HG02938 (cell line): Measurements from ENCODE around the gene FAM187B.
"Not testable (repeated sequence)": the region's sequence is repeated elsewhere in the genome, so short reads cannot be mapped to it uniquely, and the experiment has no call there.

Source experiments
- ATAC-seq: cut with Tn5 transposase; IDR thresholded peaks from one replicate; pipeline ENCODE4 v1.9.1; 2021; ENCODE audit warnings: mild to moderate bottlenecking, moderate library complexity; ENCODE audit not compliant: unreplicated experiment

Gene FAM187B

DNA sequence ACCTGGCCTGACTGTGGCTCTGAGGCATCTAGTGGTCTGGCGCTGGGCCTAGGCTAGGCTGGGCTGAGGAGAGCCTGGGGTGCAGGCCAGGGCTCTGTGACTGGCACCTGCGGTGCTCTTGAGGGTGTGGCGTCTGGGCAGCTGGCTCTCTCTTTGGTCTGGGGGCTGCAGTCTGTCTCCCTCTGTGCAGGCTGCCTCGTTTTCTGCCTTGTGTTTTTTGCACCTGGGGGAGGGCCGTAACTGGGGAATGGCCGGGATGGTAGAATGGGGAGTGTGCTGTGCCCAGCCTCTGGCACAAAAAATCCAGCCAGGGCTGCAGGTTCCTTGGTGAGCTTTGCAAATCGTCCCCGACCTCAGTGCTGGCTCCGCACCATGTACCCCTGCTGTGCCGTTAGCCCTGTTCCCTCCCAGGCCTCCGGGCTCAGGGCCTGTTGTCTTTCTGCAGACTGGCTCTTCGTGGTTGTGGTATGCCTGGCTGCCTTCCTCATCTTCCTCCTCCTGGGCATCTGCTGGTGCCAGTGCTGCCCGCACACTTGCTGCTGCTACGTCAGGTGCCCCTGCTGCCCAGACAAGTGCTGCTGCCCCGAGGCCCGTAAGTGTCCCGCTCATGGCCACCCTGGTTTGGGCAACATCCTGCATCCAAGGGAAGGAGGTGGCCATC, 33.7 kb upstream of the FAM187B start:
- no peak for ATAC-seq

DNA sequence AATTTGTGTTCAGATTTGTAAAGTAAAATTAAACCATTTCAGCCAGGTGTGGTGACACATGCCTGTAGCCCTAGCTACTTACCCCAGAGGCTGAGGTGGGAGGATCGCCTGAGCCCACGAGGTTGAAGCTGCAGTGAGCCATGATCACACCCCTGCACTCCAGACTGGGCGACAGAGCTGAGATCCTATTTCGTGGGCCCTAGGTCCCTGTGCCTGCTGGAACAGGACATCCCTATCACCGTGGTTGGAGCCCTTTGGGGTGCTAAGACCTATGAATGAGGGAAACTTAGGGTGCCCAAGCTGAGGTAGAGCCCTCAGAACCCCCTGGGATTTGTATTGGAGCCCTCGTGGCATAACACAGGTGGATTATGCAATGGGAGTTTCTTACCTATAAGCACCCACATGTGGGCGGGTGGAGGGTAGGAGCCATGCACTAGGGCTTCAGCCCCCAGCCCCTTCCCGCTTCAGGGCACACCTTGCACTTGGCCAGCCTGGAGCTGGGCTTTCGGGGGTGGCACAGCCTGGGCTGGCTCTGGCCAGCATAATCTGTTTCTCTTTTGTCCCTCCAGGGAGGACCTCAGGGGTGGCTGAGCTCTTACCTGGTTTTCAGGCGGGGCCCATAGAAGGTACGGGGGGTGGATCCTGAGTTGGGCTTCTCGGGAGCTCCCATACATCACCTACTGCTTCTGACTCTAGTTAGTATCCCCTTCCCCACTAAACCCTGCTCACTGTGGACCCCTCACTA, 33.0 kb upstream of the FAM187B start:
- no peak for ATAC-seq

DNA sequence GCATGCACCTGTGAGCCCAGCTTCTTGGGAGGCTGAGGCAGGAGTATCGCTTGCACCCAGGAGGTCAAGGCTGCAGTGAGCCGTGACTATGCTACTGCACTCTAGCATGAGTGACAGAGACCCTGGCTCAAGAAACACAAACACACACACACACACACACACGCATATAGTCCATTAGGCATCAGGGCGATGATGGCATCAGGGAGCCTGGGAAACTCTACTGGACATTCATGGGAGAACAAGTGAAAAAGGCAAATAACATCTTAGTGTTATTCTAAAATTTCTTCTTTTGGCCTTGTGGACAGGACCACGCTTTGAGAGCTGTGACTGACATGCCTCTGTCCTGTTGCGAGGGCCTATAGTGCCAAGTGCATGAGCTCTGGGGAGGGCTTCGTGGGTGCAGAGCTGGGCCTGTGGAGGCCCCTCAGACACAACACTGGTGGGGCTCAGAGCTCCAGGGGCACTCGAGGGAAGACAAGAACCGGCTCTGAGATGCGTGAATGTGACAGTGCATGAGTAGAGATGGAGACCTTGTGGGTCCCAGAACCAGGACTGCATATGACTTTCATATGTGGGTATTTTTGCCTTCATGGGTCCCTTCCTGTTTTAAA, 32.3 kb upstream of the FAM187B start:
- no peak for ATAC-seq

DNA sequence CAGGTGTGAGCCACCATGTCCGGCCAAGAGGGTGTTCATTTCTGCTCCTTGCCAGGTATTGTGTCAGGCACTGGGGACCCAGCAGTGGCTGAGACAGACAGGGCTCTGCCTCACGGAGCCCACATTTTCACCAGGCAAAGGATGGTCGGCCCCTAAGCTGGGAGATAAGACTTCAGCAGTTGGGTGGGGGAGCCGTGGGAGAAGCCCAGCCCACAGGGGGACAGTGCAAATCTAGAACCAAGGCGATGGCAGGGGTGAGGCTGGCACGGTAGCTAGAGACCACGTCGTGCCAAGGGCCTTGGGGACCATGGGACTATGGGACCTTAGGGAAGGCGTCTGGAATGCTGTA, 28.5 kb upstream of the FAM187B start:
- ATAC-seq, result no peak

DNA sequence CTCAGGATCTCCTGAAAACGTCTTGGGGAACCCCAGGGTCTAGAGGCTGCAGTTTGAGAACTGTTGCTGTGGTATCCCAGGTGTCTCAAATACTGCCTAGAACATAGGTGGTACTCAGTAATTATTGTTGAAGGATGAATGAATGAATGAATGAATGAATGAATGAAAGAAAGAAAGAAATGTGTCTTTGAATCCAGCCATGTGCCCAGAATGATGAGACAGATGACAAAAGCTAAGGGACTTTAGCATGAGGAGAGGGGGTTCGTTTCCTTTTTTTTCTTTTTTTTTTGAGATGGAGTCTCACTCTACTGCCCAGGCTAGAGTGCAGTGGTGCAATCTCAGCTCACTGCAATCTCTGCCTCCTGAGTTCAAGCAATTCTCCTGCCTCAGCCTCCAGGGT, 28.0 kb upstream of the FAM187B start:
- no peak for ATAC-seq

DNA sequence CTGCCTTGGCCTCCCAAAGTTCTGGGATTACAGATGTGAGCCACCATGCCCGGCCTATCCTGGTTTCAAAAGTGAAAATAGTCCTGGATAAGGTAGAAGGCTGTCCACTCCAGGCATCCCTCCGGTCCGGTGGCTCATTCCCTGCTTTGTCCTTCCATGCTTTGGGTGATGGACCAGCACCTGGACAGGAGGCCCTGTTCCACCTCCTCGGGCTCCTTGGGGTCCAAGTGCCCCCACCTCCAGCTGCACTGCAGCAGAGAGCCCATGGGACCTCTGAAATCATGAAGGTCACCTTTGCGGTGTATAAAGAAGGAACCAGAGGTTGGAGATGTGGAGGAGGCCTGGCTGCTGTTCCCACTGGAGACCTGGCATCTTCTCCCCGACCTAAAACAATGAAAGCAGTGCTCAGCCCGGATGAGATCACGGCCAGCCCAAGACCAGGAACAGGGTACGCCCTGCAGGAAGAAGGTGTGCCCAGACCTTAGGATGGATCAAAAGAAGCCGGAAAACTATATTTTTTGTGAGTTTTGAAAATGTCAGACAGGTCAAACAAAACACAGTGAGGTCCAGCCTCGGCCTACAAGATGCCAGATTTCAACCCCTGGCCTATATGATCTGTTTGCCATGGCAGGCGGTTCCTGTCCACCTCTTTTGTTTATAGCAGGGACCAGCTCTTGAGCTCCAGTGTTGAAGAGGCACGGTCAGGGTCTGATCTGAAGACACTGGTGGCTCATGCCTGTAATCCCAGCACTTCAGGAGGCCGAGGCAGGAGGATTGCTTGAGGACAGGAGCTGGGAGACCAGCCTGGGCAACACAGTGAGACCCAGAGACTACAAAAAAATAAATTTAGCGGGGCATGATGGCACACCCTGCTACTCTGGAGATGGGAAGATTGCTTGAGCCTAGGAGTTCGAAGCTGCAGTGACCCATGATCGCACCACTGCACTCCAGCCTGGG, 26.1 kb upstream of the FAM187B start:
- no peak for ATAC-seq

DNA sequence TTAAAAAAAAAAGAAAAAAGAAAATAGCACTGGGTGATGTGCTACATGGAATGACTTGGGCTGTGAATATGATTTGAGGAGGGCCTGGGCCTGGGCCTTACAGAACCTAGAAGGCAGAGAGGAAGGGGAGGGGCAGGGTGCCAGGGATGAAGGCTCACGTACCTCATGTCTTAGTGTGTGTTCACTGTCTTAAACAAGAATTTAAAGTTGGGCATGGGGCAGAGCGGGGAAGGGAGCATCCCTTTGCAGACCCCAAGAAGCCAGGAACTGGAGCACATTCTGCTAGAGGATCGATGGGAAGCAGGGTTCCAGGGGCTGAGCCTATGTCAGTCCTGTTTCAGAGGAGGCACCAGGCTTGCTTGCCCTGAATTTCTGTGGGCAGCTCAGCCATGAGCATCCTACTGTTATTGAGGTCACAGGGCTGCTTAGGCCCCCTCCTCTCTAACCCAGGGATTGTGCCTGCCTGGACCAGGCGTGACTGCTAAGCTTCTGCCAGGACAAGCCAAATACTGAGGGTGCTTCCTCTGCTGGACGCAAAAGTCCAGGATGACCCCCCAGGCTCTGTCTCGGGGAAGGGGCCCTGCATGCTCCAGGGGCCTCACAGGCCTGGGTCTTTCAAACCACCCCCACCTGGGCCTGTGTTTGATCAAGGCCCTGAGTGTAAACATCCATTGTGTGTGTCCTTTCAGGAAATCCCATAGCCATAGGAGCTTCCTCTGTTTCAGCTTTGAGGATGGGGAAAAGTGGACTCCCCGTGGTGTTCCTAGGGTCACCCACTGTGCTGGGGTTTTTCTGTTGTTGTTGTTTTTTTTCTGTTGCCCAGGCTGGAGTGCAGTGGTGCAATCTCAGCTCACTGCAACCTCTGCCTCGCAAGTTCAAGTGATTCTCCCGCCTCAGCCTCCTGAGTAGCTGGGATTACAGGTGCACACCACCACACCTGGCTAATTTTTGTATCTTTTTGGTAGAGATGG, 25.1 kb upstream of the FAM187B start:
- no peak for ATAC-seq

DNA sequence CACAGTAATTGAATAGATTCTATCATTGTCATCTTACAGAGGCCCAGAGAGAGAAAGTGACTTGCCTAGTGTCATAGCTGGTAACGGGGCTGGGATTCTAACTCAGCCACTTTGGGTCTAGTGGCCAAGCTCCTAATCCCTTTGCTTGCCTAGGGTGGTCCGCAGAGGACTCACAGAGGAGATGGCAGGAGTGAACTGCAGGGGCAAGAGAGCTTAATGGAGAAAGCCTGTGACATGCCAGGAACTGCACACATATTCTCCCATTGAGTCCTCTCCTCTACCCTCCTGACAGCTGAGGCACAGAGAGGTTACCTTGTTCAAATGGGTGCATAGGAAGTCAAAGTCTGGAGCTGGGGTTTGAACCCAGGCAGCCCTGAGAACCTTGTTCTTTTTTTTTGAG, 22.9 kb upstream of the FAM187B start:
- ATAC-seq, result no peak

DNA sequence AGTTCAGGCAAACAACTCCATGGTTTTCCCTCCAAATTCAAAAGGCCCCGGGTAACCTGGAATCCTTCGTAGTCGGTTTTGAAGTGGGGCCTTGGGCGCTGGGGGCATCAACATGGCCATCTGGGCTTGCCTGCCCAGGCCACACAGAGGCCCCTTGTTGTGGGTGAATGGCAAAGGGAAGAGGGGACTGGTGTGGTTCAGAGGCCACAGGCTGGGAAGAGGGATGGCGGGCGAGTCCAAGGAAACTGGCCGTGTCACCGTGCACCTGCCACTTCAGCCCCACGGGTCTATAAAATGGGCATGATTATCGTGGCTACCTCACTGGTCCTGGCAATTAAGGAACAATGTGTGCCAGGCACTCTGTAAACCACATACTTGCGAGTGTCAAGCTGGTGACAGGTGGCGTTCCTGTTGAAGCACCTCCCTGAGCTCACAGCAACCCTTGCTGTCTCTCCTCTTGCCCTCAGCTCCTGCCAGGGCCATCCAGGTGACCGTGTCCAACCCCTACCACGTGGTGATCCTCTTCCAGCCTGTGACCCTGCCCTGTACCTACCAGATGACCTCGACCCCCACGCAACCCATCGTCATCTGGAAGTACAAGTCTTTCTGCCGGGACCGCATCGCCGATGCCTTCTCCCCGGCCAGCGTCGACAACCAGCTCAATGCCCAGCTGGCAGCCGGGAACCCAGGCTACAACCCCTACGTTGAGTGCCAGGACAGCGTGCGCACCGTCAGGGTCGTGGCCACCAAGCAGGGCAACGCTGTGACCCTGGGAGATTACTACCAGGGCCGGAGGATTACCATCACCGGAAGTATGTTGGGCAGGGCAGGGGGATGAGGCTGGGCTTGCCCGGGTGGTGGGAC, 21.5 kb upstream of the FAM187B start:
- no peak for ATAC-seq

DNA sequence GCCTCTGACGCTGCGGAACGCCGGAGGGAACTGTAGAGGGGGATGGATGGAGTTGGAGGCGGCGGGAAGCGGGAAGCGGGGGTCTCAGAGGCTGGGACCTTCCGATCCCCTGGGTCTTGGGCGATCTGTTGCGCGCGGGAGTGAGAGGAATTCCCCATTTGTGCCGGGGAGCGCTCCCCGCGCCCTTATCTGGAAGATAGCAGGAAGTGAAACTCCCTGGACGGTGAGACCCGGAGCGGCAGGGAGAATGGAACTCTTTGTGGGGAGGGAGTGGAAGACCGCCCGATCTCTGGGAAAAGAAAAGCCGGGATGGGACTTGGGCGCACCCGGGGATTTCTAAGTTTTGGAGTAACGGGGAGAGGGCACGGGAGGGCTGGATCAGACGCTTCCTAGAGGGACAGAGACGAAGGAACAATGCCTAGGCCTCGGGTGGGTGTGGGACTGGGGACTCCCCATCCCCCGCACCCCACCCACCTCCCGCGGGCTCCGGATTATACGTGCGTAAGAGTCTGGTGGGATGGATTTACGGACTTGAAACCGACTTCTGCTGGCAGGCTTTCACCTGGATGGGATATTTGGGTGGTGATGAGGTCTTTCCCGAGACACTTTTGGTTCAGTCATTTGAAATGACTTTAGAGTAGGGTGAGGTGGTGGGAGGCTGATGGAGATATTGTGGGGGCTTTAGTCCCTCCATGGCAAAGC, 20.8 kb upstream of the FAM187B start:
- ATAC-seq, result no peak

DNA sequence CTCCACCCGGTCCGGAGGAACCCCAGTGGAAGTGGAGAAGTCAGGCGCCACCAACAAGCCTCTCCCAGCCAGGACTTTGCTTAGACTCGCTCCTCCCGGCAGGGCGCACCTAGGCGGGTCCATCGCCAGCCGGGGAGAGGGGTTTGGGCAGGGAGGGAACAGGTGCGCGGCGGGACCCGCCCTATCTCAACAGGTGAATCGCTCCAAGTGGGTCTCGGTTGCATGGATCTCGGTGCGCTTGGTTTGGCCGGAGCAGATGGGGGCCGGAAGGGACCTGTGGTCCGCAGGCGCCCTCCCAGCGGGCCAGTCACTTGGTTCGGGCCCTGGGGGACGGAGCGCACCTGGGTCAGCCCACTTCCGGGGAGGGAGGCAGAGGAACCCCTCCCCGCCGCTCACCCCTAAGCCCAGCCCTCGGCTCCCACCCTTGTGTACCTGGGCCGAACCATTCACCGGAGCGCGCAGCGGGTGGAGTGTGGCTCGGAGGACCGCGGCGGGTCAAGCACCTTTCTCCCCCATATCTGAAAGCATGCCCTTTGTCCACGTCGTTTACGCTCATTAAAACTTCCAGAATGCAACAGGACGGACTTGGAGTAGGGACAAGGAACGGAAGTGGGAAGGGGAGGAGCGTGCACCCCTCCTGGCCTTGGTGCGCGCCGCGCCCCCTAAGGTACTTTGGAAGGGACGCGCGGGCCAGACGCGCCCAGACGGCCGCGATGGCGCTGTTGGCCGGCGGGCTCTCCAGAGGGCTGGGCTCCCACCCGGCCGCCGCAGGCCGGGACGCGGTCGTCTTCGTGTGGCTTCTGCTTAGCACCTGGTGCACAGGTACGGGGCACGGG, 20.0 kb upstream of the FAM187B start, which contains the start of gene LSR:
Gene LSR, plus strand, starts transcription at position 693 of the 836 bp plus-strand sequence. Its CDS starts 21 bp downstream, at position 714.
- ATAC-seq, result peak; percentile 68

DNA sequence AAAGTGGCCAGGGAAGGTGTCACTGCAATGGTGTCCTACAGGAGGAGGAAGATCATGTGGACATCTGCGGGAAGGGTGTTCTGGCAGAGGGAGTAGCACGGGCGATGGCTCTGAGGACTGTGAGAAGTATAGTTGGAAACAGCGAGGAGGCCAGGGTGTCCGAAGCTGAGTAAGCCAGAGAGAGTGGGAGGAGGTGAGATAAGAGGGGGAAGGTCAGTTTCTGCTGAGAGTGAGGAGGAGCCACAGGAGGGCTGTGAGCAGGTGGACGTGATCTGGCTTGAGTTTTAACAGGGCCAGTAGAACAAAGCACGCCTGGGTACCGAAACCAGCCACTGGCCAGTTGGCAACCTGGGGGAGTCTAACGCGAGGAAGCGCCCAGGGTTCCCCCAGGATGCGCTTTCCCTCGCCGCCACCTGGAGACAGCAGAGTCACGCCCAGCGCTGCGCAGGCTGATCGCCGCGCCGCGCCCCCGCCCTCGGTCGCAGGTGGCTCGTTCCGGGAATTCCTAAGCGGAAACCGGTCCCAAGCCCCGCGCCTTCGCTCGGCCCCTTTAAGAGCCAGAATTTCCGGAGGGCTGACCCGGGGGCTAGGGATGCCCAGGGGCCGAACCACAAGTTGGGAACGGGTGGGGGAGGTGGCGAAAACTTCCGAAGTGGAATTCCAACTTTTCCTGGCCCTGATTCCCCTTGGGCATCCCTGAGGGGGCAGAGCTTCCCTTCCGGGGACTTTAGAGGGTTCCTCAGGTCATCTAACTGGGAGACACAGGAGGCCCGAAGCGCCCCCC, 19.2 kb upstream of the FAM187B start:
- no peak for ATAC-seq

DNA sequence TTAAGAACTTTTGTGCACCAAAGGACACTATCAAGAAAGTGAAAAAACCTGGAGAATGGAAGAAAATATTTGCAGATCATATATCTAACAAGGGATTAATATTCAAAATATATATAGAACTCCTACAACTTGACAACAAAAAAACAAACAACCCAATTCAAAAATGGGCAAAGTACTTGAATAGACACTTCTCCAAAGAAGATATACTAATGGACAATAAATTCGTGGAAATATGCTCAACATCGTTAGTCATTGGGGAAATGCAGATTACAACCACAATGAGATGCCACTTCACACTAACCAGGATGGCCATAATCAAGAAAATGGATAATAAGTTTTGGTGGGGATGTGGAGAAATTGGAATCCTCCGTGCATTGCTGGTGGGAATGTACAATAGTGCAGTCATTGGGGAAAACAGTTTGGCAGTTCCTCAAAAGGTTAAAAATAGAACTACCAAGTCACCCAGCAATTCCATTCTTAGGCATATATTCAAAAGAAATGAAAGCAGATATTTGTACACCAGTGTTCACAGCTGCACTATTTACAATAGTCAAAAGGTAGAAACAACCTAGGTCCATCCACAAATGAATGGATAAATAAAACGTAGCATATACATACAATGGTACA, 18.0 kb upstream of the FAM187B start:
- ATAC-seq, result no peak

DNA sequence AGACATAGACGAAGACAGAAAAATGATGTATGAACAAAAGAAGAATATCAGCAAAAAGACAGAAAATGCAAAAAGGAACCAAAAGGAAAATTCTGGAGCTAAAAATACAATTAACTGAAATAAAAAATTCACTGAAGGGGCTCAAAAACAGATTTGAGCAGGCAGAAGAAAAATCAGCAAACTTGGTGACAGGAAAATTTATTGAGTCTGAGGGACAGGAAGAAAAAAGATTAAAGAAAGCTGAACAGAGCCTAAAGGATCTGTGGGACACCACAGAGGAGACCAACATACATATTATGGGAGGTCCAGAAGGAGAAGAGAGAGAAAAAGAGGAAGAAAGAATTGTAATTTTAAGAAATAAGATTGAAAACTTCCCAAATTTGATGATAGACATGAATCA, 12.9 kb upstream of the FAM187B start:
- no peak for ATAC-seq

DNA sequence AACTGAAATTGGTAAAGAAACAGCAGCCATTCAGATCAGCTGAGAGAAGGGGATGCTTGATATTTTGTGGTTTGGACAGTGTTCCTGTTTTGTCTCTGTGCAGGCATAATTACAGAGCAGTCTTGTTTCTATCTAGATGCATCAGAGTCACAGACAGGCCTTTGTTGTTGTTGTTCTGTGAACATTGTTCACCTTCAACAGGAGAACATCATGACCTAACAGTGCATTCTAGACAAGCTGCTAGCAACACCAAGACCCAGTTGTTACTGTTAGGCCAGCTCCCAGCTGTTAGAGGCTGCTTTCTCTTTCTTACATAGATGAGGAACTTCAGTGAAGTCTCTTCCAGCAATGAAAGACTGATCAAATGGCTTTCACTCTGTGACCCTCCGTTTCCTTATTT, 11.8 kb upstream of the FAM187B start:
- ATAC-seq, result no peak

DNA sequence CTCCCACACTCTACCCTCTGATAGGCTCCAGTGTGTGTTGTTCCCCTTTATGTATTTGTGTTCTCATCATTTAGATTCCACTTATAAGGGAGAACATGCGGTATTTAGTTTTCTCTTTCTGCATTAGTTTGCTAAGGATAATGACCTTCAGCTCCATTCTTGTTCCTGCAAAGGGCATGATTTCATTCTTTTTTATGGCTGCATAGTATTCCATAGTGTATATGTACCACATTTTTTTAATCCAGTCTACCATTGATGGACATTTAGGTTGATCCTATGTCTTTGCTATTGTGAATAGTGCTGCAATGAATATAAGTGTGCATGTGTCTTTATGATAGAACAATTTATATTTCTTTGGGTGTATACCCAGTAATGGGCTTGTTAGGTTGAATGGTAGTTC, 11.1 kb upstream of the FAM187B start:
- ATAC-seq, result not testable (repeated sequence)
